HG02870 (cell line): ENCODE results near the gene GEMIN4.
A peak's percentile ranks its signal among the peaks of the same experiment; 100 is the strongest.

Experiments
- ATAC-seq: cut with Tn5 transposase; IDR thresholded peaks from one replicate; pipeline ENCODE4 v1.9.1; 2021; ENCODE audit warnings: mild to moderate bottlenecking, moderate library complexity; ENCODE audit not compliant: unreplicated experiment

Gene GEMIN4

GRCh38 chr17:744937-745336 lies 7.1 kb downstream of the GEMIN4 start:
- no peak for ATAC-seq

DNA sequence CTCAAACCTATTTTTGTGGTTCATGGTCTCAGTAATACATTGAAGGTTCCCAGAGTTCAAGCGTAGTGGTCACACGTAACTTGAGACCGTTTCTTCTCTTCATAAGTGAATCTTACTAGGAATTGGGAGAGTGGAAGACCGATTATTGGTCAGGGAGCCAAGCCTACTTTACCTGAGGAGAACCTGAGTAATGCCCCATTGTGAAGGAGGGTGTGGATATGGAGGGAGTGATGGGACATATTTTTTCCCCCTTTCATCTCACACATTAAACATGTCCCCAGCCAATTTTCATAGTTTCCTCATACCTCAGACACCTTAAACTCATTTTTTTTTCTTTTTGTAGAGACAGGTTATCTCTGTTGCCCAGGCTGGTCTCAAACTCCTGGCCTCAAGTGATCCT lies 8.9 kb downstream of the GEMIN4 start:
- ATAC-seq: no peak

DNA sequence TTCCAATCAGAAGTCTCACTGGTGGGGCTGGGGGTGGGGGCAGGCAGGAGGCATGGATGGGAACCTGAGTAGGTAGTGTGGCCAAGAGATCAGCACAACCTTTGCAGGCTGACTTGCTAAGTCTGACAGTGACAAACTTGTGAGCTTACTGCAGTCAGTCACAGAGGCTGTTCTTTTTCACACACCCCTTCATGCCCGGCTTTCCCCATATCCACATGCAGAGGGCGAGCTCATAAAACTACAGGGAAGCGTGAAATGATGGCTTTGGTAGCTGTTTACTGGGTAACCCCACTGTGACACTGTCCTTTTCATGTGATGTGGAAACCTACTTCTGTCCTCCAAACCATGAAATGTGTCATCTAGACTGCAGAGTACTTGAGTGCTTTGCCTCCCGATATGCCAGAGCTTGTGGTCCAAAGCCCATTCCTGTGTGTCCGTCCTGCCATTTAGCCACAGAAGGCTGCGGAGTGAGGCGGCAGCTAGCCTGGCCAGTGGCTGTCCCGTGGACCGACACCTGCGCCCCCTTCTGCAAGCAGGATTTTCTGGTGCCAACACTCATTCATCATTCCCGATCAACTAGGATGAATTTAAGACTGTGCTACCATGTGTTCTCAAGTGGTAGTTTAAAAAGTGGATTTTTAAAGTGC lies 9.8 kb downstream of the GEMIN4 start:
- no peak for ATAC-seq

GRCh38 chr17:740240-741017 lies 11.6 kb downstream of the GEMIN4 start:
- ATAC-seq: peak; percentile 72

DNA sequence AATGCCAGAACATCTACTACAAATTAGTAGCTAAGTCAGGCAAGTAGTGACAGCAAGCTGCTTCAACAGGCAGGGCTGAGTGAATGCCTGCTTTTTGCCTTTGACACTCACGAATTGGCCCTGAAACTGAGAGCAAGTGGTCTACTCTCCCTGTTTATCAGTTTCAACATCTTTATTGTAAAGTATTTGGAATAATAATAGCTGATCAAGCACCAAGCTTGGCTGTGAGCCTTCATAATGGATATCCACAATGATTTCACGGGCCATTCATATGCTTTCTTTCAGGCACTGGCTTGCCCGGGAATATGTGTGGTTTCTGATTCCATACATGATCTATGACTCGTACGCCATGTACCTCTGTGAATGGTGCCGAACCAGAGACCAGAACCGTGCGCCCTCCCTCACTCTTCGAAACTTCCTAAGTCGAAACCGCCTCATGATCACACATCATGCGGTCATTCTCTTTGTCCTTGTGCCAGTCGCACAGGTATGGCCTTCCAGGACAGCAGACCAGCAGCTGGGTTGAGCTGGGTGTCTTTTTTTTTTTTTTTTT lies 14.4 kb downstream of the GEMIN4 start:
- no peak for ATAC-seq

GRCh38 chr17:733743-734142 lies 18.3 kb downstream of the GEMIN4 start:
- ATAC-seq: no peak

- peak; percentile 32 for ATAC-seq
Observed at GRCh38 chr17:732902-733720, 19.0 kb downstream of the GEMIN4 start.

DNA sequence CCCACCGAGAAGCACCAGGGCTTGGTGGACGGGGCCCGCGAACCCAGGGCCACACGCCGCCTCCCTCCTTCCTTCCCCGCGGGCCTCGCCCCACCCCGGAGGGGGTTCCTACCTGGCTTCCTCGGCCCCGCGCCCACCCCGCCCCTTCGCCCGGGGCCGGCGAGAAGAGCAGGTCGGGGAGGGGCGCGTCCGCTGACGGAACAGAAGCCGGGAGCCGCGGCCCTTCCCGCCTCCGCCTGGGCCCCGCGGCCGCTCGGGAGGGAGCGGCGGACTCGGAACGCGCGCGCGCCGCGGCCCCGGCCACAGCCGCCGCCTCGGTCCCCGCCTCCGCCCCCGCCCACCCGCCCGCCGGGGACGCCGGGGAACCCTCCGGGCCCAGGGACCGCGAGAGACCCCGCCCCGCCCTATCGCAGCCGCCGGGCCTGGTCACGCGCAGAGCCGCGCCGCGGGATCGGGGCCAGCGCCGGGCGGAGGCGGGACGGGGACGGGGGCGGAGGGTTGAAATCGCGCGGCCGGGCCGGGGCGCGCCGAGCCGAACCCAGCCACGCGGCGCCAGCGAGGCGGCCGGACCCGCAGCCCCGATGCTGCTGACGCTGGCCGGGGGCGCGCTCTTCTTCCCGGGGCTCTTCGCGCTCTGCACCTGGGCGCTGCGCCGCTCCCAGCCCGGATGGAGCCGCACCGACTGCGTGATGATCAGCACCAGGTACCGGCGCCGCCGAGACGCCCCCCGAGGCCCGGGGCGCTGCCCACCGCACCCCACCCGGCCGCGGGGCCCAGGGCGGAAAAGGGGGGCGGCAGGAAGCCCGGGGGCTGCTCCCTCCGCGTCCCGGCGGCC lies 19.8 kb downstream of the GEMIN4 start, which contains the start of gene TLCD3A:
TLCD3A (plus strand) TSS at position 530 of the 835 bp plus-strand sequence; CDS start at position 582, 52 bp downstream.
- ATAC-seq: peak; percentile 58

GRCh38 chr17:731644-732066 lies 20.4 kb downstream of the GEMIN4 start:
- no peak for ATAC-seq

GRCh38 chr17:728911-729310 lies 23.2 kb downstream of the GEMIN4 start:
- ATAC-seq: no peak

- ATAC-seq: no peak
Observed at GRCh38 chr17:726271-726919, 25.7 kb downstream of the GEMIN4 start.

DNA sequence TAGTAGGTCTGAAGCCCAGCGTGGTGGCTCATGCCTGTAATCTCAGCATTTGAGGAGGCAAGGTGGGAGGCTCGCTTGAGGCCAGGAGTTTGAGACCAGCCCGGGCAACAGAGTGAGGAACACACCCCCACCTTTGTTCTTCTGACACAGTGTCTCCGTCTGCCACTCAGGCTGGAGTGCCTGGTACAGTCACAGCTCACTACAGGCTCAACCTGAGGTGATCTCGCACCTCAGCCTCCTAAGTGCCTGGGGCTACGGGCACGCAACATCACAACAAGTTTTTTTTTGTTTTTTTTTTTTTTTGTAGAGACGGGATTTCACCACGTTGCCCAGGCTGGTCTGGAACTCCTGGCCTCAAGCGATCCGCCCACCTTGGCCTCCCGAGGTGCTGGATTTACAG lies 26.3 kb downstream of the GEMIN4 start:
- ATAC-seq: no peak

- no peak for ATAC-seq
Observed at GRCh38 chr17:725084-725483, 27.0 kb downstream of the GEMIN4 start.

DNA sequence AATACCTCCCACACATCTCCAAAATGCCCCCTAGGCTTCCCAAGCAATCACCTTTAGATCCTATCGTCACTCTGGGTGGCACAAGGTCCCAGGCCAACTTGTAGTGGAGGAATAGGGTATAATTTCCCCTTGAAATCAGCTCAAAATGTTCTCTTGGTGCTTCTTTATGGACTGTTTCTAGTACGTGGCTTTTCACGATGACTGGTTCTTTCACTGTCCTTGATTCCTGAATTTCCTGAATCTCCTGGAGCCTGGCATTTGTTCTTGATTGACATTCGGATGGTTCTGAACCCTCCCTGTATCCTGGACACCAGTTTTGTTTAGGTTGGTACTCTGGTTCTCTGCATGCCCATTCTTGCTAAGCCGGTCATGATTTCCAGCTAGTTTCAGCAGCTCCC lies 30.5 kb downstream of the GEMIN4 start:
- no peak for ATAC-seq

DNA sequence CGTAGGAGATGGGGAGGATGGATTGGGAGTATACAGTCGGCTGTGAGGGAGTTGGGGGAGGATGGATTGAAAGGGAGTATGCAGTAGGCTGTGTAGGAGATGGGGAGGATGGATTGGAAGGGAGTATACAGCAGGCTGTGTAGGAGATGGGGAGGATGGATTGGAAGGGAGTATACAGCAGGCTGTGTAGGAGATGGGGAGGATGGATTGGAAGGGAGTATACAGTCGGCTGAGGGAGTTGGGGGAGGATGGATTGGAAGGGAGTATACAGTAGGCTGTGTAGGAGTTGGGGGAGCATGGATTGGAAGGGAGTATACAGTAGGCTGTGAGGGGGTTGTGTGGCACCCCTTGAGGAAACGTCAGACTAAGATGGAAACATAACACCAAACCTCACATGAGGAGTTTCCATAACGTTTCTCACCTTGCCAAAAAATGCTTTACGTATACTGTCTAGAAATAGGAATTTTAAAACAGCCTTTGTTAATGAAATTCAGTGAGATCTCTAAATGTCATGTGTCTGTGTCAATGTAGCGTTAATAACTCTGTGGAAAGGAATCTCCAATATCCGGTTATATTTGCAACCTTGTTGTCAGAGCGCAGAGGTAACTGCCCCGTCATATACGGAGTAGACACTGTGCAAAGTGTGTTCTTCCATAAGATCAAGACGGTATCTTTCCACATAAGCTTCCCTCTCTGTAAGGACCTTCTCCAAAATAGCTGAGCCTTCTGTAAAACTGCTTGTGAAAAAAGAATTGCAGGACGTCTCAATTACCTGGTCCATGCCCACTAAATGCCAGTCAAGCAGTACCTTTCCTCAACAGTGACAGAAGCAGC lies 31.1 kb downstream of the GEMIN4 start:
- ATAC-seq: no peak

DNA sequence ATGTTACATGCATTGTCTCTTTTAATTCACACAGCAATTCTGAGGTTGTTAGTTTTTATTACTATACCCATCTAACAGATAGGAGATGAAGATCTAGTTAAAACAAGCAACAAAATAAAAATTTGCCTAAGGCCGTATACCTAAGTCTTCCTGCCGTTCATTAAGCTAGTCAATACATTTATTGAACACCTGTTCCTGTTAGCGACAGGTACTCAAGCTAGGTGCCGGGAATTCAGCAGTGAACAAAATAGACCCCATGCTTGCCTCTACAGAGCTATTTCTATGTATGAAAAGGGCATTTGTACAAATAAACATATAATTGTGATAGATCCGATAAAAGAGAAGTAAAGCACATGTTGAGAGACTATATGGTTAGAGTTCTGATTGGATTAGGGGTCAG lies 34.0 kb downstream of the GEMIN4 start:
- no peak for ATAC-seq

DNA sequence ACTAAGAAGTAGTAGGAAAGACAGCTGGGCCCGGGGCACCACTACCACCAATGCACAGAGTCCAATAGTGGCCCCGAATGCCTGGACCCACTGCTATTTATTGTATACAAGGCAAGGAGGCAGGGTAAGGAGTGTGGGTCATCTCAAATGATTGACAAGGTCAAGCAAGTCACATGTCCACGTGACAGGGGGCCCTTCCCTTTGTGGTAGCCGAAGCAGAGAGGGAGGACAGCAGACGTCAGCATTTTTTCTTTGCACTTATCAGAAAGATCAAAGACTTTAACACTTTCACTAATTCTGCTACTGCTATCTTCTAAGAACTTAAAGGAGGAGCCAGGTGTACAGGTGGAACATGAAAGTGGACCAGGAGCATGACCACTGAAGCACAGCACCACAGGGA lies 43.9 kb downstream of the GEMIN4 start:
- no peak for ATAC-seq

DNA sequence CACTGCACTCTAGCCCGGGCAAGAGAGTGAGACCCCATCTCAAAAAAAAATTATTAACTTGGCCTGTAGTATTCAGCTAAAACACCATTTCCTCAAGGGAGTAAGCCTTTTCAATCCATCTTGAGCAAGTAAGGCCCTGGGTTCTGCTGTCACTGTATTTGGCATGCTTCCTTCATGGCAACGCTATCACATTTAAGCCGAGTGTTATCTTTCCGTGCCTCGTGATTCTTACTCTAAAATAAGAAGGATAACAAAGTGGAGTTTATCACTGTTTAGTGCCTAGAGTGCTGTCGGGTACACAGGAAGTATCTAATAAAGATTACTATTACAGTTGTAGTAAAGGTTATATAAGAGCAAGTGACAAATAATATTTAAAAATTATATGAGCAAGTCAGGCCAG lies 46.2 kb downstream of the GEMIN4 start:
- ATAC-seq: no peak

- ATAC-seq: no peak
Observed at GRCh38 chr17:705011-705410, 47.1 kb downstream of the GEMIN4 start.
